Natural killer cell (primary cell): ENCODE data around the gene B3GALT5. TPM values are rescaled to one million over a fixed set of nuclear protein-coding genes. Genes with fewer than 3 reads are reported as not detected.

Experiments used
- ATAC-seq, 3 donors: fragments of 150-1000 bp in 2 of 3; fragments of 200-7000 bp in 1 of 3; cut with Tn5 transposase; 1 replicate in 1 of 3; 2 replicates in 2 of 3; pipeline ENCODE4 v1.10.0; 2021; ENCODE audit warnings: mild to moderate bottlenecking in 2 of 3, moderate library complexity in 2 of 3
- DNase-seq, 2 donors: peaks; one replicate each; pipeline versions ENCODE4 v3.0.0 to v3.0.0-alpha.2; 2013 to 2021; ENCODE audit warnings: mixed read lengths in 1 of 2
- H3K27ac ChIP-seq: one replicate; pipeline ENCODE4 v1.5.1; 2013; ENCODE audit warnings: mild to moderate bottlenecking, low read length
- H3K27me3 ChIP-seq: one replicate; pipeline ENCODE4 v1.6.1; 2013; ENCODE audit warnings: low read length; ENCODE audit not compliant: control insufficient read depth, insufficient read depth
- H3K36me3 ChIP-seq: one replicate; pipeline ENCODE4 v1.6.1; 2013; ENCODE audit warnings: low read length; ENCODE audit not compliant: control insufficient read depth, insufficient read depth
- H3K4me1 ChIP-seq: one replicate; pipeline ENCODE4 v1.6.1; 2013; ENCODE audit warnings: low read length; ENCODE audit not compliant: control insufficient read depth, insufficient read depth
- H3K4me3 ChIP-seq: one replicate; pipeline ENCODE4 v1.5.1; 2013; ENCODE audit warnings: low read length
- H3K9me3 ChIP-seq: one replicate; pipeline ENCODE4 v1.6.1; 2013; ENCODE audit warnings: low read length; ENCODE audit not compliant: control insufficient read depth, insufficient read depth
- H3K27ac Mint-ChIP-seq, 2 donors: one replicate each; pipeline ENCODE4 v1.8.0; 2022; ENCODE audit warnings: mild to moderate bottlenecking in 2 of 2, mixed read lengths in 2 of 2, moderate library complexity in 1 of 2
- H3K27me3 Mint-ChIP-seq, 2 donors: one replicate each; pipeline ENCODE4 v1.8.0; 2022; ENCODE audit warnings: low read depth in 2 of 2, mixed read lengths in 2 of 2
- H3K36me3 Mint-ChIP-seq: one replicate; pipeline ENCODE4 v1.8.0; 2022; ENCODE audit warnings: mixed read lengths
- H3K4me1 Mint-ChIP-seq, 2 donors: one replicate each; pipeline ENCODE4 v1.8.0; 2022; ENCODE audit warnings: mixed read lengths in 2 of 2
- H3K4me3 Mint-ChIP-seq: one replicate; pipeline ENCODE4 v1.8.0; 2022; ENCODE audit warnings: mild to moderate bottlenecking, moderate library complexity, mixed read lengths
- H3K9me3 Mint-ChIP-seq, 2 donors: one replicate each; pipeline ENCODE4 v1.8.0; 2022; ENCODE audit warnings: mixed read lengths in 2 of 2
- CTCF ChIP-seq: fragments of 200-600 bp; IDR thresholded peaks from one replicate; pipeline ENCODE4 v1.8.0; 2022; ENCODE audit warnings: antibody characterized with exemption
- WGBS: methylation state at CpG from one replicate; pipeline ENCODE4 v1.1.7; 2013; ENCODE audit warnings: missing lambda C conversion rate; ENCODE audit not compliant: insufficient coverage; 5-methylcytosine and 5-hydroxymethylcytosine counted together
- intact Hi-C: fragments of 100-400 bp; cut with micrococcal nuclease; formaldehyde crosslinking; loops from one replicate; pipeline ENCODE4 v1.14.2; 2022
- total RNA-seq, 4 donors: library from RNA; stranded (reverse); fragments of 120-200 nt in 1 of 4; gene quantifications; one replicate each; pipeline versions ENCODE4 v1.2.3 to v1.2.4, GENCODE V29; 2013 to 2022

Gene B3GALT5
- total RNA-seq, 3 donors from 2014 or later (not counting 1 experiment from before 2014, with no cell fraction given), result 0.05 TPM; not detected in 2

- no peak overlapping the region for H3K27ac ChIP-seq
- Mint-ChIP-seq H3K27me3 (peaks cover 3 to 10% of the 10 kb centered on the region in 2 donors), H3K4me1 (no peaks in the 10 kb centered on the region), H3K9me3 (no peaks in the 10 kb centered on the region), H3K4me3 (no peak overlapping the region), H3K36me3 (no peaks in the 10 kb centered on the region), H3K27ac (no peak overlapping the region)
- ATAC-seq (no peak), DNase-seq (no peak)
- no peaks in the 10 kb centered on the region for H3K4me1 ChIP-seq
- H3K4me3 ChIP-seq, result no peak overlapping the region
- intact Hi-C loops, result no loop called here
- H3K36me3 ChIP-seq, result no peaks in the 10 kb centered on the region
- TF ChIP-seq CTCF, result no peak
- H3K27me3 ChIP-seq, result no peaks in the 10 kb centered on the region
- WGBS, result 72% methylated on average over 2 of the region's 2 CpGs
- peaks cover 3% of the 10 kb centered on the region for H3K9me3 ChIP-seq
Observed at GRCh38 chr21:39700318-39700717, 87.6 kb downstream of the B3GALT5 start.

GRCh38 chr21:39703578-39703977 is 90.8 kb downstream of the B3GALT5 start:
- no peaks in the 10 kb centered on the region for H3K9me3 Mint-ChIP-seq
- Histone ChIP-seq H3K9me3 (peaks cover 3% of the 10 kb centered on the region), H3K4me3 (no peak overlapping the region), H3K27me3 (no peaks in the 10 kb centered on the region), H3K27ac (no peak overlapping the region), H3K4me1 (no peaks in the 10 kb centered on the region), H3K36me3 (no peaks in the 10 kb centered on the region)
- TF ChIP-seq CTCF, result no peak
- ATAC-seq, result no peak
- H3K4me3 Mint-ChIP-seq, result no peak overlapping the region
- no CpG with 5 or more reads among the region's 1 CpG for WGBS
- intact Hi-C loops, result no loop called here
- H3K36me3 Mint-ChIP-seq, result no peaks in the 10 kb centered on the region
- H3K4me1 Mint-ChIP-seq, result no peaks in the 10 kb centered on the region
- H3K27me3 Mint-ChIP-seq, result peaks cover 3 to 10% of the 10 kb centered on the region in 2 donors
- no peak overlapping the region for H3K27ac Mint-ChIP-seq
- no peak for DNase-seq

GRCh38 chr21:39705849-39706248 is 93.1 kb downstream of the B3GALT5 start:
- Histone ChIP-seq H3K36me3 (no peaks in the 10 kb centered on the region), H3K27me3 (no peaks in the 10 kb centered on the region), H3K4me3 (no peak overlapping the region), H3K9me3 (peaks cover 3% of the 10 kb centered on the region), H3K27ac (no peak overlapping the region), H3K4me1 (no peaks in the 10 kb centered on the region)
- Mint-ChIP-seq H3K27me3 (peaks cover 0 to 3% of the 10 kb centered on the region in 2 donors), H3K9me3 (no peaks in the 10 kb centered on the region), H3K4me1 (no peaks in the 10 kb centered on the region), H3K36me3 (no peaks in the 10 kb centered on the region), H3K27ac (no peak overlapping the region), H3K4me3 (no peak overlapping the region)
- TF ChIP-seq CTCF, result no peak
- intact Hi-C loops, result no loop called here
- ATAC-seq (no peak), DNase-seq (no peak)
- 86% methylated on average over 2 of the region's 2 CpGs for WGBS

- Mint-ChIP-seq H3K9me3 (no peaks in the 10 kb centered on the region), H3K36me3 (no peaks in the 10 kb centered on the region), H3K27ac (no peak overlapping the region), H3K27me3 (peaks cover 0 to 3% of the 10 kb centered on the region in 2 donors), H3K4me1 (no peaks in the 10 kb centered on the region), H3K4me3 (no peak overlapping the region)
- H3K27ac ChIP-seq, result no peak overlapping the region
- H3K36me3 ChIP-seq, result no peaks in the 10 kb centered on the region
- no peak for TF ChIP-seq CTCF
- no peak overlapping the region for H3K4me3 ChIP-seq
- no peak for DNase-seq
- WGBS, result 0% methylated on average over 1 of the region's 1 CpG
- no peaks in the 10 kb centered on the region for H3K4me1 ChIP-seq
- peaks cover 3% of the 10 kb centered on the region for H3K9me3 ChIP-seq
- H3K27me3 ChIP-seq, result no peaks in the 10 kb centered on the region
- intact Hi-C loops, result no loop called here
- no peak for ATAC-seq
Observed at GRCh38 chr21:39707316-39707715, 94.6 kb downstream of the B3GALT5 start.
